ENCODE measurements around the gene DNAJC7.

The DNAJC7 gene

GRCh38 chr17:42056635-42057034, 39.4 kb upstream of the DNAJC7 start:
- no peak for DNase-seq (ENCODE audit: low read depth, low spot score)
- H3K27me3 ChIP-seq (ENCODE audit: insufficient read depth, insufficient read length), result no peaks in the 10 kb centered on the region
- H3K9me3 ChIP-seq (ENCODE audit: insufficient read depth, low read length), result no peaks in the 10 kb centered on the region
- H3K4me3 ChIP-seq (ENCODE audit: insufficient read length, low read depth), result no peak overlapping the region
- peaks cover 26% of the 10 kb centered on the region for H3K4me1 ChIP-seq (ENCODE audit: insufficient read depth, insufficient read length)
- H3K9ac ChIP-seq (ENCODE audit: insufficient read length, low read depth), result no peak overlapping the region
- H3K36me3 ChIP-seq (ENCODE audit: insufficient read depth, insufficient read length, low read length), result no peaks in the 10 kb centered on the region
- TF ChIP-seq SUZ12 (IDR thresholded peaks at IDR 0.05; ENCODE audit: extremely low read depth, insufficient read depth, insufficient read length), result no peak
- TF ChIP-seq ZNF274 (IDR thresholded peaks at IDR 0.05; ENCODE audit: low read depth, low read length), result no peak
- TF ChIP-seq YY1 (IDR thresholded peaks at IDR 0.05; ENCODE audit: insufficient read depth, insufficient read length), result no peak

DNA sequence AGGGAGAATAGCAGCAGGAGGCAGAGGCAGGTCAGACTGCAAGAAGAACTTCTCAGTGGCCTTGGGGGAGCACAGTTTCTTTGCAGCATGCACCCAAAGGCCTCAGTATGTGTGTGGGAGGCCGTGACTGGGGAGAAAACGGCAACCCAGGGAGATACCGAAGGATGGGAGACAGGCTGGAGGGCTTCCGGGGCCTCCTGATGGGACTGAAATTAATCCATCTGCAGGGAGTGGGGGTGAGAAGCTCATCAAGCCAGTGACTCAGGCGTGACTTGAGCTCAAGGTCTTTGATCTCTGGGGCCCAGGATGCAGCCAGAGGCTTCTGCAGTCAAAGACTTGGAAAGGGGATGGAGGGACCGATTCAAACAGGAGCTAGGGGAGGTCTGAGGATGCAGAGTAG, 38.3 kb upstream of the DNAJC7 start:
- Histone ChIP-seq H3K4me1 (ENCODE audit: insufficient read depth, insufficient read length) (peaks cover 26% of the 10 kb centered on the region), H3K9me3 (ENCODE audit: insufficient read depth, low read length) (no peaks in the 10 kb centered on the region), H3K9ac (ENCODE audit: insufficient read length, low read depth) (no peak overlapping the region), H3K27me3 (ENCODE audit: insufficient read depth, insufficient read length) (no peaks in the 10 kb centered on the region), H3K4me3 (ENCODE audit: insufficient read length, low read depth) (no peak overlapping the region), H3K36me3 (ENCODE audit: insufficient read depth, insufficient read length, low read length) (no peaks in the 10 kb centered on the region)
- TF ChIP-seq YY1 (IDR thresholded peaks at IDR 0.05; ENCODE audit: insufficient read depth, insufficient read length), result no peak
- DNase-seq (ENCODE audit: low read depth, low spot score), result no peak

DNA sequence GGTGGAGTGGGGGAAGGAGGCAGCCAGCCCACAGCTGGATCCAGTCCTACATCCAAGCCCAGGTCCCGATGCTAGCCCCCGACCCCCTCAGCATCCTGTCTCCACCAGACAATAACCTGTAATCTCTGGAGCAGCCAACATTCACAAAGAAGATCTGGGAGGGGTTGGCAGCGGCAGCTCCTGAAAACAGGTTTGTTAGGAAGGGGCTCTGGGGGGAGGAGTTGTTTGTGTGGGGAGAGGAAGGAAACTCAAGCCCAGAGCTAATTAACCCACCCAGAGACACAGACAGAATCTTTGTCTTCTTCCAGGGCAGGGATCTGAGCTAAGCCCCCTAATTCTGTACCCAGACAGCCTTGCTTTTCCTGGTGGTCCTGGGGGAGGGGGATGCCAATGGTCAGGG, 37.8 kb upstream of the DNAJC7 start:
- peaks cover 26% of the 10 kb centered on the region for H3K4me1 ChIP-seq (ENCODE audit: insufficient read depth, insufficient read length)
- H3K9ac ChIP-seq (ENCODE audit: insufficient read length, low read depth), result peak overlapping the region; percentile 51
- H3K4me3 ChIP-seq (ENCODE audit: insufficient read length, low read depth), result no peak overlapping the region
- DNase-seq (ENCODE audit: low read depth, low spot score), result no peak
- H3K36me3 ChIP-seq (ENCODE audit: insufficient read depth, insufficient read length, low read length), result no peaks in the 10 kb centered on the region
- TF ChIP-seq YY1 (IDR thresholded peaks at IDR 0.05; ENCODE audit: insufficient read depth, insufficient read length) (no peak), ZNF274 (IDR thresholded peaks at IDR 0.05; ENCODE audit: low read depth, low read length) (no peak)
- H3K27me3 ChIP-seq (ENCODE audit: insufficient read depth, insufficient read length), result no peaks in the 10 kb centered on the region
- H3K9me3 ChIP-seq (ENCODE audit: insufficient read depth, low read length), result no peaks in the 10 kb centered on the region

DNA sequence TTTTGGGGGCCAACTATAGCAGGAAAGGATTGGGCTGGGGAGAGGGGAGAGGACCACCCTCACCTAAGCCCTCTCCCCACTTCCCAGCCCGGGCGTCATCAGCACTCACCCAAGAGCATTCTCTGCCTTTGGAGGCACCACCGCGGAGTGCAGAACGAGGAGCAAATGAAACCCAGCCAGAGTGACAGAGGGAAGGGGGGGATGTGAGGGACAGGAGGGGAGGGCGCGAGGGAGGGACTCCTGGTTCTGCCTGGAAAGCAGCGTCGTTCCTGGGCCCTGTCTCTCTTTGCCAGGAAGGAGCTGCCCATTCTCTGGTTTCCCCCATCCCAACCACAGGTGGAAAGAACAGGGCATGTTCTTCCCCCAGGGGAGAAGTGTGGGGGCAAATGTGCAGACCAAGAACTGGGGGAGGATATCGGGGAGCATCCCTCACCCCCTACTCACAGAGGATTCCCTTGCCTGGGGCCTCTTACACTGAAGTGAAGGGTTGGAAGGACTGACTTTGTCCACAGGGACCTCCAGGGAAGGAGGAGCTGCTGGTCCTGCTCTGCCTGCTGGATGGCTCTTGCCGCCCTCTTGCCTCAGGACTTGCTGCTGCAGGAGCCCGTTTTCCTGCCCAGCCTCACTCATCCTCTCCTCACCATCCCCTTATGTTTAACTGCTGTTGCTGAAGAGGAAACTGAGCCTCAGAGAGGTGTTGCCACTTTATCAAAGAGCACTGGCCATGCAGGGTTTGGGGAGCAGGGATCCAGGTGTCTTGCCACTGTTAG, 36.7 kb upstream of the DNAJC7 start:
- no peaks in the 10 kb centered on the region for H3K27me3 ChIP-seq (ENCODE audit: insufficient read depth, insufficient read length)
- no peaks in the 10 kb centered on the region for H3K9me3 ChIP-seq (ENCODE audit: insufficient read depth, low read length)
- no peak overlapping the region for H3K4me3 ChIP-seq (ENCODE audit: insufficient read length, low read depth)
- H3K9ac ChIP-seq (ENCODE audit: insufficient read length, low read depth), result no peak overlapping the region
- TF ChIP-seq YY1 (IDR thresholded peaks at IDR 0.05; ENCODE audit: insufficient read depth, insufficient read length) (no peak), SUZ12 (IDR thresholded peaks at IDR 0.05; ENCODE audit: extremely low read depth, insufficient read depth, insufficient read length) (no peak), ZNF274 (IDR thresholded peaks at IDR 0.05; ENCODE audit: low read depth, low read length) (no peak)
- H3K4me1 ChIP-seq (ENCODE audit: insufficient read depth, insufficient read length), result peaks cover 22% of the 10 kb centered on the region
- no peaks in the 10 kb centered on the region for H3K36me3 ChIP-seq (ENCODE audit: insufficient read depth, insufficient read length, low read length)
- no peak for DNase-seq (ENCODE audit: low read depth, low spot score)

- H3K4me1 ChIP-seq (ENCODE audit: insufficient read depth, insufficient read length), result peaks cover 17% of the 10 kb centered on the region
Measured at GRCh38 chr17:42052346-42052877, 35.2 kb upstream of the DNAJC7 start.

DNA sequence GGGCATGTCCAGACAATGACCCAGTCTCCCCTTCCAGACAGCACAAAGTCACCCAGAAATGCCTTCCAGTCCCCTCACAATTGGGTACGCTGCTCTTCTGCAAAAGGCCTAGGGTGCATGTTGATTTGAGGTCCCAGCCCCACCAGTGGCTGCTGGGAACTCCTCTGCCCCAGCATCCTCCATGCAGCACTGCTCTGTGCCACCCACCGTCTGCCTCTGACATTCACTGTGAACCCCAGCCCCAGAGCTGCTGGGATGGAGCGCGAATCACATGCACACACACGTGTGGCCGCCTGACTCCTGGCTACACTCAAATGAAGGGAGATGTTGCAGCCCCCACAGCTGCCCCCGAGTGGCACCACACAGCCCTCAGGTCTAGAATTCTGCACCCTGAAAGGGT, 34.4 kb upstream of the DNAJC7 start:
- no peak overlapping the region for H3K9ac ChIP-seq (ENCODE audit: insufficient read length, low read depth)

More at GRCh38 chr17:42052346-42052877, 35.2 kb upstream of the DNAJC7 start:
- Histone ChIP-seq H3K27me3 (ENCODE audit: insufficient read depth, insufficient read length) (no peaks in the 10 kb centered on the region), H3K4me3 (ENCODE audit: insufficient read length, low read depth) (no peak overlapping the region), H3K9me3 (ENCODE audit: insufficient read depth, low read length) (no peaks in the 10 kb centered on the region), H3K9ac (ENCODE audit: insufficient read length, low read depth) (no peak overlapping the region), H3K36me3 (ENCODE audit: insufficient read depth, insufficient read length, low read length) (no peaks in the 10 kb centered on the region)
- TF ChIP-seq ZNF274 (IDR thresholded peaks at IDR 0.05; ENCODE audit: low read depth, low read length), result no peak
- TF ChIP-seq SUZ12 (IDR thresholded peaks at IDR 0.05; ENCODE audit: extremely low read depth, insufficient read depth, insufficient read length), result no peak
- no peak for TF ChIP-seq YY1 (IDR thresholded peaks at IDR 0.05; ENCODE audit: insufficient read depth, insufficient read length)
- no peak for DNase-seq (ENCODE audit: low read depth, low spot score)

DNA sequence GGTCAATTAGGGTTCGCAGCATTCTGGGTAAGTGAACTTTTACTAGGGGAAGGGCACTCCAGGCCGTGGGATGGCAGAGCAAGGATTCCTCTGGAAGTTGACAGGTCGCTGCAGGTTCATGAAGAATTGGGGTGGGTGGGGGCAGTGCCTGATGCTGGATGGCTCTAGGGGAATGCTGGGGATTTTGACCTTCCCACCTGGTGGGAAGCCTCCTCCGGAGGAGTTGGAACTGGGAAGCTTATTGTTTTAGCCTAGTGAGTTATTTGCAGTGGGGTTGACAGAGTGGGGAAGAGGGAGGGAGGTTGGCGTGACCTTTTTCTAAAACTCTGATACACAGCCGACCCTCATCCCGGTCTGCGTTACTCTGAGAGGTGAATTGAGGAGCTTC, 33.8 kb upstream of the DNAJC7 start:
- no peak for TF ChIP-seq YY1 (IDR thresholded peaks at IDR 0.05; ENCODE audit: insufficient read depth, insufficient read length)
- TF ChIP-seq SUZ12 (IDR thresholded peaks at IDR 0.05; ENCODE audit: extremely low read depth, insufficient read depth, insufficient read length), result no peak
- TF ChIP-seq ZNF274 (IDR thresholded peaks at IDR 0.05; ENCODE audit: low read depth, low read length), result no peak
- DNase-seq (ENCODE audit: low read depth, low spot score), result no peak
- Histone ChIP-seq H3K27me3 (ENCODE audit: insufficient read depth, insufficient read length) (no peaks in the 10 kb centered on the region), H3K9me3 (ENCODE audit: insufficient read depth, low read length) (no peaks in the 10 kb centered on the region), H3K4me1 (ENCODE audit: insufficient read depth, insufficient read length) (peaks cover 15% of the 10 kb centered on the region), H3K36me3 (ENCODE audit: insufficient read depth, insufficient read length, low read length) (no peaks in the 10 kb centered on the region), H3K9ac (ENCODE audit: insufficient read length, low read depth) (peak overlapping the region; percentile 53), H3K4me3 (ENCODE audit: insufficient read length, low read depth) (peak overlapping the region; percentile 55)

More for the DNA sequence above, 34.4 kb upstream of the DNAJC7 start:
- TF ChIP-seq ZNF274 (IDR thresholded peaks at IDR 0.05; ENCODE audit: low read depth, low read length), result no peak
- no peak for TF ChIP-seq SUZ12 (IDR thresholded peaks at IDR 0.05; ENCODE audit: extremely low read depth, insufficient read depth, insufficient read length)
- no peak for TF ChIP-seq YY1 (IDR thresholded peaks at IDR 0.05; ENCODE audit: insufficient read depth, insufficient read length)
- Histone ChIP-seq H3K27me3 (ENCODE audit: insufficient read depth, insufficient read length) (no peaks in the 10 kb centered on the region), H3K9me3 (ENCODE audit: insufficient read depth, low read length) (no peaks in the 10 kb centered on the region), H3K36me3 (ENCODE audit: insufficient read depth, insufficient read length, low read length) (no peaks in the 10 kb centered on the region), H3K4me1 (ENCODE audit: insufficient read depth, insufficient read length) (peaks cover 17% of the 10 kb centered on the region), H3K4me3 (ENCODE audit: insufficient read length, low read depth) (no peak overlapping the region)
- DNase-seq (ENCODE audit: low read depth, low spot score), result no peak

Data from NT2/D1 (cell line).